C1 segment of cervical spinal cord (tissue), 14 donors: Measurements from ENCODE around the gene CRYBG1.

Experiments
- DNase-seq, 14 donors: peaks; one replicate each; lab custom pipeline; 2025; lab: John Stamatoyannopoulos, UW

The CRYBG1 gene, protein sequence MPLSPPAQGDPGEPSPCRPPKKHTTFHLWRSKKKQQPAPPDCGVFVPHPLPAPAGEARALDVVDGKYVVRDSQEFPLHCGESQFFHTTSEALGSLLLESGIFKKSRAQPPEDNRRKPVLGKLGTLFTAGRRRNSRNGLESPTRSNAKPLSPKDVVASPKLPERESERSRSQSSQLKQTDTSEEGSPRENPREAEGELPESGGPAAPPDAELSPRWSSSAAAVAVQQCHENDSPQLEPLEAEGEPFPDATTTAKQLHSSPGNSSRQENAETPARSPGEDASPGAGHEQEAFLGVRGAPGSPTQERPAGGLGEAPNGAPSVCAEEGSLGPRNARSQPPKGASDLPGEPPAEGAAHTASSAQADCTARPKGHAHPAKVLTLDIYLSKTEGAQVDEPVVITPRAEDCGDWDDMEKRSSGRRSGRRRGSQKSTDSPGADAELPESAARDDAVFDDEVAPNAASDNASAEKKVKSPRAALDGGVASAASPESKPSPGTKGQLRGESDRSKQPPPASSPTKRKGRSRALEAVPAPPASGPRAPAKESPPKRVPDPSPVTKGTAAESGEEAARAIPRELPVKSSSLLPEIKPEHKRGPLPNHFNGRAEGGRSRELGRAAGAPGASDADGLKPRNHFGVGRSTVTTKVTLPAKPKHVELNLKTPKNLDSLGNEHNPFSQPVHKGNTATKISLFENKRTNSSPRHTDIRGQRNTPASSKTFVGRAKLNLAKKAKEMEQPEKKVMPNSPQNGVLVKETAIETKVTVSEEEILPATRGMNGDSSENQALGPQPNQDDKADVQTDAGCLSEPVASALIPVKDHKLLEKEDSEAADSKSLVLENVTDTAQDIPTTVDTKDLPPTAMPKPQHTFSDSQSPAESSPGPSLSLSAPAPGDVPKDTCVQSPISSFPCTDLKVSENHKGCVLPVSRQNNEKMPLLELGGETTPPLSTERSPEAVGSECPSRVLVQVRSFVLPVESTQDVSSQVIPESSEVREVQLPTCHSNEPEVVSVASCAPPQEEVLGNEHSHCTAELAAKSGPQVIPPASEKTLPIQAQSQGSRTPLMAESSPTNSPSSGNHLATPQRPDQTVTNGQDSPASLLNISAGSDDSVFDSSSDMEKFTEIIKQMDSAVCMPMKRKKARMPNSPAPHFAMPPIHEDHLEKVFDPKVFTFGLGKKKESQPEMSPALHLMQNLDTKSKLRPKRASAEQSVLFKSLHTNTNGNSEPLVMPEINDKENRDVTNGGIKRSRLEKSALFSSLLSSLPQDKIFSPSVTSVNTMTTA (N-terminal part only)

DNA sequence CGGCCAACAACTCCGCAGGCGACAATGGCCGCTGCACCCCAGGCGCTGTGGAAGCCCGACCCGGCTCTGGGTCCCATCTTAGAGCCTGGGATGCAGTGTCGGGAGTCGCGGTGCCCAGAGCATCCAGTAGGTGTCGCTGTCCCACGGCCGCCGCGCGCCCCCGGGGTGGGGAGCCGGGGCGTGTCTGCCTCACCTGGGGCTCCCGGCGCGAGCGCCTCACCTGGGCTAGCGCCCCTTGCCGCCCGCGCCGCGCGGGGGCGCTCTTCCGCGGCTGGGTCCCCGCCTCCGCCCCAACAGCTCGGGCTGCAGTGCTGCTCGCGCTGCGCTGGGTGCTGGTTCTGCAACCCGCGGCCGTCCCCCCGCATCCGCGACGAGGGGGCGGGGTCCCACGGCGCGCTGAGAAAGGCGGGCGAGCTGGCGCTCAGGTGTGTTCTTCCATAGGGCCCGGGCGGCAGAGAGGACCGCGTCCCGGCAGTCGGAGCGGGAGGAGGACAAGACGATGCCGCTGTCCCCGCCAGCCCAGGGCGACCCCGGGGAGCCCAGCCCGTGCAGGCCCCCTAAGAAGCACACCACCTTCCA, at the start of gene CRYBG1:
TSS of gene CRYBG1 (plus strand) at position 308 of the 579 bp plus-strand sequence. CDS start at position 500, 192 bp downstream.
- peak in 5 of 14 donors; percentile 9 to 37 (median 25) for DNase-seq

DNA sequence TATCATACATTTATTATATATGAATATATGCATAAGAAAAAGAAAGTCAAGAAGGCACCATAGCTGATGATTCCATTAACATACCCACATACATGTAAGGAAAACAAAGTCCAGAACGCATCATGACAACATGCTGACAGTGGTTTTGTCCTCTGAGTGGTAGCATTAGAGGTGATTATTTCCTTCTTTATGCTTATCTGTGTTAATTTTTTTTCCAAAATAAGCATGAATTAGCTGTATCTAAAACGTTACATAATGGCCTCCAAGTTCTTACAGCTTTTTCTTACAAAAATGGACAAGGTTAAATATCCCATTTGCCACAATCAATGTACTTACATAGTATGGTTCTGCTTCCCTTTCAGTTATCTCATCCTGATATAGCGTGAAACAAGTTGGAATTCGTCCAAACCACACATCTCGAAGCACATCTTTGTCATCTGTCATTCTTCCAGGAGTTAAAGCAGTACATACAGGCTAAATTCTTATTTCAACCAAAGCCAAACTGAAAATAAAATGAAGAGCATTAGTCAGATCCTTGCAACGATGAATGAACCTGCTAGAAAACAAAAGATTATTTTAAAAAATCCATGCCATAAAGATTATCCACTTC, 44.6 kb upstream of the CRYBG1 start:
- DNase-seq, result no peak

DNA sequence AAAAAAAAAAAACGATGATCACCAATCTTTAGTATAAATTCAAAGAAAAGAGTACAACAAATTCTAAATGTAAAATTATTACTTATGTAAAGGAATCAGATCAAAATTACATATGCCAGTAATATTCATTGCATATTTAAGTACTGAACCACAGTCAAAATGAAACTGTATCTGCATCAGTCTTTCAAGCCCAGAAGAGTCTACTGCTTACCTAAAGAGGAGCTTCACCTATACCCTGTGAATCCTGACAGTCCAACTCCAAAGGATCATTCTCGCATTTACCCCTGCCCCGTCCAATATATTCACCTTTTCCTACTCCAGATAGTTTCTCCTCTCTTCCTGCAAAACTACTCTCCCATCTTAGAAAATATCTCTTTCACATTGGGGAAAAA, 44.1 kb upstream of the CRYBG1 start:
- DNase-seq, result no peak

DNA sequence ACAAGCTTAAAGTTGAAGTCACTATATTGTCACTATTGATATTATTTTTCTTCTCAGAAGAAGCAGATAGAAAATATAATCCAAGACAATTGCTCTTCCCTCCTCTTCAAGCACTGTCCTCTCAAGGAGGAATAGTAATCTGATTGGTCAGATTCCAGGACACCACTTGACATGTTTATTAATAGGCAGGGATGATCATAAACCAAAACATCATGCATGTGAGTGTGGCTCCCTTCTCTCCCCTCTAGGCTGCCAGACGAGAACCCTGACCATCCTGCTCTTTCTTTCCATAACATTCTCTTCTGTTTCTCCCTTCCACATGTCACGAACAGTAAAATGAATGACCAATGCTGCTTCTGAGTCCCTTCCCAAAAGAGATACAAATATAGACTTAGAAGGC, 42.5 kb upstream of the CRYBG1 start:
- no peak for DNase-seq

DNA sequence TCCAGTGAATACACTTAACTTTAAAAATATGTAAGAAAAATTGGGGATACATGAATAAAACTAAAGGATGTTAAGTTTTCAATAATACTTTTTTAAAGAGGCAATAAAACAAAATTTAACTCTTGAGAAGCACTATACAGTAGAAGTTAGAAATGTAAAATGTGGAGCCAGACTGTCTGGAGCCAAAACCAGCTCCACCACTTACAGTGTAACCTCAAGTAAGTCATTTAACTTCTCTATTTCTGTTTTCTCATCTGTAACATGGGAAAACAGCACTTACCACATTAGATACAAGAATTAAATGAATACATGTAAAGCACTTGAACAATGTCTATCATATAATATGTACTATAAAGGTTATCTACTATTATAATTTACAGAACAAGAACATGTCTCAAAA, 41.7 kb upstream of the CRYBG1 start:
- no peak for DNase-seq

DNA sequence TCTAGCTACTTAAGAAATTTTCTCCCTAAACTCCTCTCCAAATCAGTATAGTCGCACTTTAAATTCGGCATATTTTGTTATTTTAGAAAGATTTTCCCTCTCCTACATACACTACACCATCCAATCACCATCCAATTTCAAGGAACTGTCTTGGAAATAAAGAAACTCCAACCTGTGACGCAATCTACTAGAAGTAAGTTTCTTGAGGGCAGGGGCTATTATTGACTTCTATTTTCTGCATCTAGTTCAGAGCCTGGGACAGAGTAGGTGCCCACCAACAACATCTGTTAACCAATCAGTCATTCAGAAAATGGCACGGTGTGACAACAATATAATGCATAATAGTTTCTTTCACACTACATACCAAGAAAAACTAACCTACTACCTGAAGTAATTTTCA, 38.6 kb upstream of the CRYBG1 start:
- DNase-seq, result no peak

DNA sequence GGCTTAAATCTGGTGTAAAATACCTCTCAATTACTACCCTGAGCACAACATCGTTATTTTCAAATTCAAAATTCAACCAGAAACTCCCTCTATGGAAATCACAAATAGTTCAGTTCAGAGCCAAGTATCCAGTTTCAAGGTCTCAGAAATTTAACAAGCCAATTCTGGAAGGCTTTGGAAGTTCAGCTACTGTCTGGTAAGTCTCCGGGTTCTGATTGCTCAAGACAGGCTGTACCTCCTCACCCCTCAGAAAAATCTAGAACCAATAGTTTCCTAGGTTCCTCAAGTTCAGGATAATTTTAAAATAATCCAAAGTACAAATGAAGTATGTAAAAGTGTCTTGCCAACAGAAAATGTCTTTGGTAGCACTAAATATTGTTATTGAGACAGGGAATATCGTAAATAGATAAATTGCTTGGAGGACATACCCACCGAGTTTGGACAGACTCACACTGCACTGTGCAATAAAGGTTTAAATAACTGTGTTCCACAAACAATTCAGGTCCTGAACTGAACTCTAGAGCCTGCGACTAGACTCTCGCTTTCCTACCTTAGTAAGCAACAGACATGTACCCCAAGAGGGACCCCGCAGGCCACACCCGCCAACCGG, 35.7 kb upstream of the CRYBG1 start:
- no peak for DNase-seq

DNA sequence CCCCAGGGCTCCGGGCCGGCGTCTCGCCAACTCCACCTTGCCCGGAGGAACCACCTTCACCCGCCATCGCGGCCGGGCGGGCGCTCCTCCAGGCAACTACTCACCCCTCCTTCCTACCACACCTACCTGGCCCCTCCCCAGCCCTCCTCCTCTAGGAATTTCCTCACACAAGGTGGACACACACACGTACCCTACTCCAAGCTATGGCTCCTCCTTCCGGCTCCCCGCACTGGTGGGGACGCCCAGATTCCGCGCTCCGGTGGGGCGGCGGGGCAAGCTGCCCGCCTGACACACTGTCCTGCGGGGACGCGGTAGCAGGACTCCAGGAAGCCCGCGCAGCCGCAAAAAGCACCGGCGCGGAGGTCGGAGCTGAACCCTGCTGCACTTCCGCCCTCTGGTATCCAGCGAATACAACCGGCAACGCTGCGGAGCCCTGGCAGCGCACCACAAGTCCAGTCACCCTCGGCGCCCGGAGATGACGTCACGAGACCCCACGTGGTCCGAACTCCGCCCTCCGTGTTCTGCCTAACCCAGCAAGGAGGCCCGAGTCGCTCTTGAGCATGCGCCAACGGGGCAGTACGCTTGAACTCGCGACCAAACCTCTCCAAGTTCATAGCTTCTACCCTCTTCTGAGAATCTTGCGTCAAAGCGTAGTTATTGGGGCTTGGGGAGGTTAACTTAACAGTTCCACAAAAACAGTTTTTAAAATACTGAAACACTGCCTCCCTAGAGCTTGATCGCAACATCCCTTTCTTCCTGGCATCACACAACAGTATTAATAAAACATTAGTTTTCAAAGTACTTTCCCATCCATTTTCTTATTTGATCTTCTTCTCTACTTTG, 35.0 kb upstream of the CRYBG1 start, which contains the start of gene ATG5:
TSS of gene ATG5 (minus strand) at position 425 of the 843 bp plus-strand sequence. CDS start 9,552 bp downstream, outside the sequence.
- DNase-seq, result peak; percentile 85 to 99 (median 97)

DNA sequence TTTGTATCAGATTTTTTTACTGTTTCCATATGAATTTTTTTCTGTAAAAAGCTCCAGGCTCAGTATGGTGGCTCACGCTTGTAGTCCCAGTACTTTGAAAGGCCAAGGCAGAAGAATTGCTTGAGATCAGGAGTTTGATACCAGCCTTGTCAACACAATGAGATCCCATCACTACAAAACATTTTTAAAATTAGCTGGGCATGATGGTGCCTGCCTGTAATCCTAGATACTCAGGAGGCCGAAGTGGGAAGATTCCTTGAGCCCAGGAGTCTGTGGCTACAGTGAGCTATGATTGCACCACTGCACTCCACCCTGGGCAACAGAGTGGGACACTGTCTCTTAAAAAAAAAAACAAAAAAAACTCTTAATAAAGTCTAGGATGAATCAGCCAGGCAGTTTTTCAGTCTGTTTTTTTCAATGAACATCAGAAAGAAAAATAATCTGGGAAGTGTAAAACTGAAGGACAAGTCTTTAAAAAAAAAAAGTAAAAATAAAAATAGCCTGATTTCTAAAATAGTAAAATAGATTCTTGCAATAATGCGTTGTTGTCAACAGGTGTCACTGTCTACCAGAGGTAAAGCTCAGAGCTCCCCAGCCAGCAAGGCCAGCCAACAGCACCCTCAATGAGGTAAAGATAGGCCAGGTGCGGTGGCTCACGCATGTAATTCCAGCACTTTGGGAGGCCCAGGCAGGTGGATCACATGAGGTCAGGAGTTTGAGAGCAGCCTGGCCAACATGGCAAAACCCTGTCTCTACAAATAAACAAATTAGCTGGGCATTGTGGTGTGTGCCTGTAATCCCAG, 25.7 kb upstream of the CRYBG1 start:
- peak in 1 of 14 donors; percentile 2 for DNase-seq

DNA sequence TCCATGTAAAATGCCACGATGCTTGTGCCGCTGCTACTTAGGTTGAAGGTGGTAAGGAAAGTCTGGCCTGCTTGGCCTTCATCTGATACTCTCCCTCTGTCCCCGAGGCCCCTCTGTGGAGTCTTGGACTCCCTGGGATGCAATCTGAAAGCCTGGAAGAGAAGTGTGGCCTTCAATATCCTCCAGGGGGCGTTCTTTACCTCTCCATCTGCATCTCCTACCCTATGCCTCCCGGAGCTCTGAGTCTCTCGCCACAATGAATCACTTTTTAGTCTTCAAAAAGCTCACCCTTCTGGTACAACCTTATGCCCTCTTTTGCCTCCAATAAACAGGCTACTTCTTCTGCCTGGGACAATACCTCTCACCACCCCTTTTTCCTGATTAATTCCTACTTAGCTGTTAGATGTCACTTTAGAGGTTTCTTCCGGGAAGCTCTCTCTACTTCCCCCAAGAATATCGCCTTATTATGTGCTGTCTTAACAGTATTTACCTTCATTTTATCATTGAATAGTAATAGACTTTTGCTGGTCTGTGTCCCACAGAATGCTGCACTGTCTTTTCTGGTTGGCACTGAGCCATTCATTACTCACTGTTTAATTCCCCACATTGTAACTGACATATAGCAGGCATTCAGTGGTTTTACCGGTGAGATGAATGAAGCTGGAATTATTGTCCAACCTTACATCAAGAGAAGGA, 21.0 kb upstream of the CRYBG1 start:
- DNase-seq, result peak in 7 of 14 donors; percentile 10 to 29 (median 13)

DNA sequence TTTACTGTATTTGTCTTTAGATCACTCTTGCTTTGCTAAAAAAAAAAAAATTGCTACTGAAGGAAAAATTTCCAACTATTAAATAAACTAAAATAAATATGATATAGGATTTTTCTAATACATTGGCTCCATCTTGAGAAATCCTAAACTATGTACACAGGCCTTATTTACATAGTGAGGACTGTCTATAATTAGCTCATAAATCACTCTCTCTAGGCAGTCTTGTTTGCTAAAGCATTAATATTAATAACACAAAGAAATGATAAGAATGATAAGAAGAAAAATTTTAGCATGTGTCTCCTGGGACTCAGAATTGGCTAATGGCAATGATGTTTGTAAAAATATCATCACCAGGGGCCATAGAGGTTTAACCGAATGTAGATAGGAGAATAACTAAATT, 13.3 kb upstream of the CRYBG1 start:
- no peak for DNase-seq

DNA sequence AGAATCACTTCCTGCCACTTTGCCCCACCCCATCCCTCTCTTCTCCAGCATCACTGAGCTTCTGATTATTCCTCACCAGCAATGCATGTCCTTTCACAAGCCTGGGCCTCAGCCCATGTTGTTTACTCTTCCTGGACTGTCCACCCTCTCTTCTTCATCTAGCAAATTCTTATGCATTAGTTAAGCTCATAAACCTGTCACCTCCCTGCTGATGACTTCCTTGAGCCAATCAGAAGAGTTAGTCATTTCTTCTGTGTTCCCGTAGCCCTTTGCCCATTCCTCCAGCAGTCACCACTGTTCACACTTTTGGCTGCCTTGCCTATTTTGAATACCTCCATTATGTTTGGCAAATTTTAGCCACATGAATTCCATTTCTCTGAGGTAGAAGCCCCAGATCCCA, 4.1 kb upstream of the CRYBG1 start:
- no peak for DNase-seq

DNA sequence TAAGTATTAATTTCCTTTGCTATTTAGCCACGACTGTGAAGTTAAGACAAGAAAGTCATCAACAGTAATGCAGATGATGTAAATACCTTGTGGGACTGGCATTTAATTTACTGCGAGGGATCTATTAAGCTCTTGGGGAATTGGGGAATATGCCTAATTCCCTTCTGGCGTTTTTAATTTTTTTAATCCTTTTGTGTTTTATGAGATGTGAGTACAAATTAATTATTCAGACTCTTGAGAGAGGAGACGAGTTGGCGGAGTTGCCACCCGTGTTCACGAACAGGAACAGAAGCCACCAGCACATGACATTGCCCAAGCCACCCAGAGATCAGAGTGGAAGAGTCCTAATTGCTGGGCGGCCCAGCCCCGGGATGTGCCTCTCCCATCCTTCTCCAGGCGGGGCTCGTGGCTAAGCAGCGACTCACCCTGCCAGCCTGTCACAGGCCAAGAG, 533 bp upstream of the CRYBG1 start:
- DNase-seq, result no peak

DNA sequence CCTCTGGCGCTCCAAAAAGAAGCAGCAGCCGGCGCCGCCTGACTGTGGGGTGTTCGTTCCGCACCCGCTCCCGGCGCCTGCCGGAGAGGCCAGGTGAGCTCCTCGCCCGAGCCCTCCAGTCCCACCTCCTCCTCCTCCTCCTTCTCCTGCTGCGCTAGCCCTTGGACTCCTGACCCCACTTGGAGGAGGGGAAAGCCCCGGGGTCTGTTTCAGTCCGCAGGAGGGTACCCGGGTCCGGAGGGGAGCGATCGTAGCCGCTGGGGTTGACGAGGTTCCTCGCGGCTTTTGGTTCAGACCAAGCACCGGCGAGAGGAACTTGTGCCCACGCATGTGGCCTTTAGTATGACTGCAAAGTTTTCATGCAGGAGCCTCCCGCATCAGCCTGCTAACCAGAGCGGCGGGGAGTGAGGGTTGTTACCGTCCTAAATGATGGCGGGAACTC, 493 bp downstream of the CRYBG1 start:
- DNase-seq, result no peak

DNA sequence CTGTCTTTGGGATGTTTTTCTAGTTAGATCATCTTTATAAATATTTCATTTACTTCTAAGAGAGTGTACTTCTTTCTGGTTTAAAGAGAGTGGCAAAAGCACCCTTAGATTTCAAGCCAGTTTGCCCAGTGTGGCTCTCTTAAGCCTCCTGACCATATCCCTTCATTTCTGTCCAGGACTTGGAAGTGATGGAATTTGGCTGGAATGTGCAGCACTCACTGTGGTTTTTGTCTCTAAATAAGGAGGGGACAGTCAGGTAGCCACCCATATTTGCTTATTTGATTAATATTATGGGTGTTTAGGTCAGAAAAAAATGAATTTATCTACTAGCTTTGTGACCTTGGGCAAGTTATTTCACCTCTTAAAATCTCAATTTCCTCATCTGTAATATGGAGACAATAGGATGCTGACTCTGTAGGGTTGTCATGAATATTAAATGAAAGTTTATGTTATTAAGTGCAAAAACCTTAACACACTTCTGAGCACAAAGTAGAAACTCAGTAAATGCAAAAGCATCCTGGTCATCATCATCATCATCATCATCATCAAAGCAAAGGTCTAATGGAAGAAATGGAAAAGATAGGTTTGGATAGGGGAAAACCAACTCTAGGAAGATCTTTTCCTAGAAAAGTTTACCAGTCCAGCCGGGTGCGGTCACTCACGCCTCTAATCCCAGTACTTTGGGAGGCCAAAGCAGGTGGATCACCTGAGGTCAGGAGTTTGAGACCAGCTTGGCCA, 3.1 kb downstream of the CRYBG1 start:
- DNase-seq, result no peak

DNA sequence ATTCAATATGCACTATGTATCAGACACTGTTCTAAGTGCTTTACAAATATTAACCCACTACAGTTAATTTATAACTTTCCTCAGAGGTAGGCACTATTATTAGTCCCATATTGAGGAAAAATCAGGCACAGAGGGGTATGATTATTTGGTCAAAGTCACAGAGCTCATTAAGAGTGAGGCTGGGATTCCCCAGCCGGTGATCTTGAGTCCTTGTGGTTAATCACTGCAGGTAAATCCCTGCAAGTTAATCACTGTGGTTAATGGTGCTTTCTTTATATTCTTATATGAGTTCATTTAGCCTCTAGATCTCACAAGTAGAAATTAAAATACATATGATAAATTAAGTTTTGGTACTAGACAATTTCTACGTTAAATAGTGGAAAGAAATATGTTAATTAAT, 9.2 kb downstream of the CRYBG1 start:
- no peak for DNase-seq

DNA sequence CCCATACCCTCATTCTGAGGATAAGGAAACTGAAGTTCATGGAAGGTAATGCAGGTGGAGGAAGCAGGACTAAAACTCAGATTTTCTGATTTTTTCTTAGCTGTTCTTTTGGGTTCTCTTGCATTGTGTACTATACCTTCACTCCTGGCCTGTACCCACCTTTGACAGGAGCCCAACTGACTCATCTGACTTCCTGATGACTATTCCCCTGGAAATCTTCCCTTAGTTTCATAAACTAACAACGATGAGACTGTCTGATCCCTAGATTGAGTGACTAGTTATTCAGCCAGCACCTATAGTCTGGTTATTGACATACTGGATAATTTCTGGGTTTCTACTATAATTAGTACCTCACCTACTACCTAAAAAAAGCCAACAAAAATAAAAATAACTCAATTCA, 10.1 kb downstream of the CRYBG1 start:
- no peak for DNase-seq
